Activated T-helper 9 cell treated with anti-CD3 and anti-CD28 coated beads, Interleukin-2, amount 50 U/mL, for 16 hours (primary cell): ENCODE data around the gene SBK2.
"Not testable (repeated sequence)": the region's sequence is repeated elsewhere in the genome, so short reads cannot be mapped to it uniquely, and the experiment has no call there.

ENCODE experiments used
- DNase-seq: peaks from one replicate; pipeline ENCODE4 v3.0.0-alpha.2; 2020; ENCODE audit warnings: low read depth

Gene SBK2

GRCh38 chr19:55536951-55537740, at the start of gene SBK2:
Gene SBK2, minus strand, starts transcription at chr19:55537133. Its CDS starts 839 bp downstream, at chr19:55536294.
- DNase-seq: no peak

- DNase-seq: peak; percentile 32
These were observed 48.9 kb upstream of the SBK2 start for GRCh38 chr19:55585658-55586339.

DNA sequence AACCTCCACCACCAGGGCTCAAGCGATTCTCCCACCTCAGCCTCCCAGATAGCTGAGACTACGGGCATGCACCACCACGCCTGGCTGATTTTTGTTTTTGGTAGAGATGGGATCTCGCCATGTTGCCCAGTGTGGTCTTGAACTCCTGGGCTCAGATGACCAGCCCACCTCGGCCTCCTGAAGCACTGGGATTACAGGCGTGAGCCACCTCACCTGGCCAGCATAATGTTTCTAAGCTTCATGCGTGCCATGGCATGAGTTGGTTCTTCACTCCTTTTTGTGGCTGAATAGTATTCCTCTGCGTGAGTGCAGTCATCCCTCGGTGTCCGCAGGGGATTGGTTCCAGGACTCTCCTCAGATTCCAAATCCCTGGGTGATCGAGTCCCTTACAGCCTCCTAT, 47.9 kb upstream of the SBK2 start:
- no peak for DNase-seq

GRCh38 chr19:55583897-55584296, 47.0 kb upstream of the SBK2 start:
- not testable (repeated sequence) for DNase-seq

DNA sequence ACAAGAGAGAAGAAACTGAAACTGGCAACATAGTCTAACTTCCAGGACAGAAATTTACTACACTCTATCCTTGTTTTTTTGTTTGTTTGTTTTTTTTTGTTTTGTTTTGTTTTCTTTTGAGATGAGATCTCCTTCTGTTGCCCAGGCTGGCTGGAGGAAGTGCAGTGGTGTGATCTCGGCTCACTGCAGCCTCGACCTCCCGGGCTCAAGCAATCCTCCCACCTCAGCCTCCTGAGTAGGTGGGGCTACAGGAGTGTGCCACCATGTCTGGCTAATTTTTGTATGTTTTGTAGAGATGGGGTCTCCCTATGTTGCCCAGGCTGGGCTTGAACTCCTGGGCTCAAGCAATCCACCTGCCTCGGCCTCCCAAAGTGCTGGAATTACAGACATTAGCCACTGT, 45.4 kb upstream of the SBK2 start:
- not testable (repeated sequence) for DNase-seq

DNA sequence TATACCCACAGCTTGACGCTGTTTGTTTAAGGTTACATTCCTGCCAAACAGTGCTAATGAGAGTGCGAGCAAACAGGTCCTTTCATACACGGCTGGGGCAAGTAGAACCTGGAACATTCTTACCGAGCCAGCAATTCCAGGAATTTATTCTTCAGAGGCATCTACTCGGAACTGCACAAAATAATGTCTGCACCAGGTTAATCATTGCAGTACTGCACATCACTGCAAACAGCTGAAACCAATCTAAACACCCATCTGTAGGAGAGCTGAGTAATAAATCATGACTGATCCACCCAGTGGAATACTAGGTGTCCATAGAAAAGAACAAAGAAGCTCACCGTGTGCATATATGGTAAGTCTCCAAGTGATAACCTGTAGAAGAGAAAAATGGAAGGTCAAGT, 44.9 kb upstream of the SBK2 start:
- no peak for DNase-seq

- no peak for DNase-seq
These were observed 44.4 kb upstream of the SBK2 start for GRCh38 chr19:55581145-55581822.

- peak; percentile 65 for DNase-seq
These were observed 43.8 kb upstream of the SBK2 start, which contains the start of gene ZNF579 for GRCh38 chr19:55580628-55581144. Gene ZNF579, minus strand, starts transcription at chr19:55580848. Its CDS starts 1,209 bp downstream, at chr19:55579639.

- DNase-seq: no peak
These were observed 43.1 kb upstream of the SBK2 start for GRCh38 chr19:55579766-55580621.

- no peak for DNase-seq
These were observed 42.1 kb upstream of the SBK2 start for GRCh38 chr19:55578761-55579747.

- no peak for DNase-seq
These were observed 41.3 kb upstream of the SBK2 start for GRCh38 chr19:55578031-55578760.

GRCh38 chr19:55576746-55577145, 39.8 kb upstream of the SBK2 start:
- no peak for DNase-seq

DNA sequence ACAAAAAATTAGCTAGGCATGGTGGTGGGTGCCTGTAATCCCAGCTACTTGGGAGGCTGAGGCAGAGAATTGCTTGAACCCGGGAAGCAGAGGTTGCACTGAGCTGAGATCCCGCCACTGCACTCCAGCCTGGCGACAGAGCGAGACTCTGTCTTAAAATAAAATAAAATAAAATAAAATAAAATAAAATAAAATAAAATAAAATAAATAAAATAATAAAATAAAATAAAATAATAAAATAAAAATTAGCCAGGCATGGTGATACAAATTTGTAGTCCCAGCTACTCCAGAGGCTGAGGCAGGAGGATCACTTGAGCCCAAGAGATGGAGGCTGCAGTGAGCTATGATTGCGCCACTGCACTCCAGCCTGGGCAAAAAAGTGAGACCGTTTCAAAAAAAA, 37.0 kb upstream of the SBK2 start:
- DNase-seq: not testable (repeated sequence)

- DNase-seq: not testable (repeated sequence)
These were observed 32.5 kb upstream of the SBK2 start for GRCh38 chr19:55569477-55569876.

- no peak for DNase-seq
These were observed 30.9 kb upstream of the SBK2 start for GRCh38 chr19:55567708-55568328.

GRCh38 chr19:55566823-55567222, 29.9 kb upstream of the SBK2 start:
- DNase-seq: no peak

DNA sequence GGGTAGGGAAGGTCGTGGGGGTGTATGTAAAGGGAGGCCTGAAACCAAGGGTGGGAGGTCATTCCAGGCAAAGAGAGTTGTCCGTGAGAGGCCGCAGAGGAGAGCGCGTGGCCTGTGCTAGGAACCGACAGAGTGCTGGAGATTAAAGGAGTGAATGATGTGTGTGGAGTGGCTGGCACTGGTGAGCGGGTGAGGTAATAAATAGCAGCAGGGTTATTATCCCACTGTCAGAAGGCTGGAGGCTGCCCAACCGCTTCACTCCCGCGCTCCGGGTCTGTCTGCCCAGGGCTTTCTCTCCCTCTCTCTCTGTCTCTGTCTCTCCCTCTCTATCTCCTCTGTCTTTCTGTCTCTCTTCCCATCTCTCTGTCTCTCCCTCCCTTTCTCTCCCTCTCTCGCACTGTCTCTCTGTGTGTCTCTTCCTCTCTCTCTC, 26.3 kb upstream of the SBK2 start:
- no peak for DNase-seq

GRCh38 chr19:55559684-55560083, 22.8 kb upstream of the SBK2 start:
- DNase-seq: no peak

DNA sequence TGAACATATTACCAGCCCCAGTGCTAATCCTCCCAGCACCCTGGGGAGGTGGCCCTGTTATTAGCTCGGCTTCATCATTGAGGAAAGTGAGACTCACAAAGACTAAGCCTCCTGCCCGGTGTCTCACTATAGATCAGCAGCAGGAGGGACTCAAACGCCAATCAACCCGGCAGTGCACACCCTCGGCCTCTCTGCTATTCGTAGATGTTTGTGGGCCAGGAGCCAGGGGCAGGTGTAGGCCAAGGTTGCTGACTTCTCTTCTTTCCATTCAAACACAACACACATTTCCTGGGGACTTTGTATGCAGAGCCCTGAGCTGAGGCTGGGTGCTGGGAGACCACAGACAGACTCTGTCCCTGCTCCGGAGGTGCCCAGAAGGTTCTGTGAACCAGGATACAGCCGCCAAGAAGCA, 17.8 kb upstream of the SBK2 start:
- DNase-seq: no peak
